ENCODE measurements around the gene MAK.

DNA sequence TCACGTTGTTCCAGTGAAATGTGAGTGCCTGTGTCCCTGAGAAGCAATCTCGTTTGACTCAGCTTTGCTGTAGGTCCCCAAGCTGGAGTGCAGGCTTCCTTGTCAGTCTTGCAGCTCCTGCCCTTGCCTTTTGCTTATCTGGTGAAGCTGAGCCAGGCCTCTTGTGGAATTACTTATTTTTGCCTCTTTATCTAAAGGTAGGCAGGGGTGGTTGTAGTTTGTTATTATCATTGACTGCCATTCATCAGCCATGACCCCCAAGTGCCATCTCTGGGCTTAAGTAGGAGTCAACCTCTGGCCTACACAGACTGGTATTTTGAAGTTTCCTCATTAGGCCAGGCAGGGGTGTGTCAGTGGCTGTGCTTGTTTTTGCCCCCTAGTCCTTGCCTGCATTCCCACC lies 88.6 kb downstream of the MAK start:
- TF ChIP-seq, protein P1, sequence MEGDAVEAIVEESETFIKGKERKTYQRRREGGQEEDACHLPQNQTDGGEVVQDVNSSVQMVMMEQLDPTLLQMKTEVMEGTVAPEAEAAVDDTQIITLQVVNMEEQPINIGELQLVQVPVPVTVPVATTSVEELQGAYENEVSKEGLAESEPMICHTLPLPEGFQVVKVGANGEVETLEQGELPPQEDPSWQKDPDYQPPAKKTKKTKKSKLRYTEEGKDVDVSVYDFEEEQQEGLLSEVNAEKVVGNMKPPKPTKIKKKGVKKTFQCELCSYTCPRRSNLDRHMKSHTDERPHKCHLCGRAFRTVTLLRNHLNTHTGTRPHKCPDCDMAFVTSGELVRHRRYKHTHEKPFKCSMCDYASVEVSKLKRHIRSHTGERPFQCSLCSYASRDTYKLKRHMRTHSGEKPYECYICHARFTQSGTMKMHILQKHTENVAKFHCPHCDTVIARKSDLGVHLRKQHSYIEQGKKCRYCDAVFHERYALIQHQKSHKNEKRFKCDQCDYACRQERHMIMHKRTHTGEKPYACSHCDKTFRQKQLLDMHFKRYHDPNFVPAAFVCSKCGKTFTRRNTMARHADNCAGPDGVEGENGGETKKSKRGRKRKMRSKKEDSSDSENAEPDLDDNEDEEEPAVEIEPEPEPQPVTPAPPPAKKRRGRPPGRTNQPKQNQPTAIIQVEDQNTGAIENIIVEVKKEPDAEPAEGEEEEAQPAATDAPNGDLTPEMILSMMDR (conservative IDR thresholded peaks at IDR 0.05; ENCODE audit: low read depth in 2 of 2): no peak
- TF ChIP-seq REST (IDR thresholded peaks at IDR 0.05; ENCODE audit: unreplicated experiment) (no peak), EZH2 (IDR thresholded peaks at IDR 0.05; ENCODE audit: low read depth, unreplicated experiment) (no peak), POLR2AphosphoS5 (IDR thresholded peaks at IDR 0.05; ENCODE audit: low read depth) (no peak), NANOG (IDR thresholded peaks at IDR 0.05; ENCODE audit: borderline replicate concordance) (no peak), ZNF114 (CRISPR knock-in tag; IDR thresholded peaks at IDR 0.05) (no peak), CREB1 (CRISPR knock-in tag; IDR thresholded peaks at IDR 0.05; ENCODE audit: low read depth) (no peak), EZH2phosphoT487 (IDR thresholded peaks at IDR 0.05; ENCODE audit: unreplicated experiment) (no peak), JUNB (IDR thresholded peaks at IDR 0.05; ENCODE audit: unreplicated experiment) (no peak)
- TF ChIP-seq, protein P2, sequence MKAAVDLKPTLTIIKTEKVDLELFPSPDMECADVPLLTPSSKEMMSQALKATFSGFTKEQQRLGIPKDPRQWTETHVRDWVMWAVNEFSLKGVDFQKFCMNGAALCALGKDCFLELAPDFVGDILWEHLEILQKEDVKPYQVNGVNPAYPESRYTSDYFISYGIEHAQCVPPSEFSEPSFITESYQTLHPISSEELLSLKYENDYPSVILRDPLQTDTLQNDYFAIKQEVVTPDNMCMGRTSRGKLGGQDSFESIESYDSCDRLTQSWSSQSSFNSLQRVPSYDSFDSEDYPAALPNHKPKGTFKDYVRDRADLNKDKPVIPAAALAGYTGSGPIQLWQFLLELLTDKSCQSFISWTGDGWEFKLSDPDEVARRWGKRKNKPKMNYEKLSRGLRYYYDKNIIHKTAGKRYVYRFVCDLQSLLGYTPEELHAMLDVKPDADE (IDR thresholded peaks at IDR 0.05): no peak
